MCF 10A (cell line): Measurements from ENCODE around the gene ST14. TPM values are rescaled to one million over a fixed set of nuclear protein-coding genes. Genes with fewer than 3 reads are reported as not detected.

Experiments used
- BruUV-seq: library from RNA; stranded (reverse); fragments of 400-500 nt; replicated peaks from 2 replicates; lab custom pipeline; 2021; lab: Mats Ljungman, UMichigan
- CTCF ChIA-PET: fragments of 300-600 bp; sonication (Branson Sonifier 250); formaldehyde crosslinking; extraction: SDS; loops from one replicate; lab custom pipeline; 2021; ENCODE audit warnings: antibody characterized with exemption, inconsistent platforms; lab: Yijun Ruan, JAX
- POLR2A ChIA-PET: fragments of 300-600, 350-650 bp; sonication (Branson Sonifier 250); formaldehyde crosslinking; extraction: SDS; loops from one replicate; lab custom pipeline; 2020; ENCODE audit warnings: antibody characterized with exemption, inconsistent platforms; lab: Yijun Ruan, JAX
- DNase-seq: peaks from one replicate; pipeline ENCODE4 v3.0.0-alpha.2; 2018; ENCODE audit not compliant: unreplicated experiment
- H3K27ac Mint-ChIP-seq: one replicate; pipeline ENCODE4 v1.8.0; 2022; ENCODE audit warnings: mild to moderate bottlenecking, low read depth, mixed read lengths; ENCODE audit not compliant: unreplicated experiment
- H3K27me3 Mint-ChIP-seq: one replicate; pipeline ENCODE4 v1.8.0; 2022; ENCODE audit warnings: mixed read lengths; ENCODE audit not compliant: insufficient read depth, unreplicated experiment
- H3K36me3 Mint-ChIP-seq: one replicate; pipeline ENCODE4 v1.8.0; 2022; ENCODE audit warnings: mild to moderate bottlenecking, moderate library complexity, mixed read lengths; ENCODE audit not compliant: insufficient read depth, unreplicated experiment
- H3K4me1 Mint-ChIP-seq: one replicate; pipeline ENCODE4 v1.8.0; 2022; ENCODE audit warnings: mixed read lengths; ENCODE audit not compliant: insufficient read depth, unreplicated experiment
- H3K4me3 Mint-ChIP-seq: one replicate; pipeline ENCODE4 v1.8.0; 2022; ENCODE audit warnings: mild to moderate bottlenecking, moderate library complexity, mixed read lengths; ENCODE audit not compliant: unreplicated experiment
- H3K9me3 Mint-ChIP-seq: one replicate; pipeline ENCODE4 v1.8.0; 2022; ENCODE audit warnings: mixed read lengths; ENCODE audit not compliant: unreplicated experiment
- intact Hi-C: fragments of 100-400 bp; cut with micrococcal nuclease; formaldehyde crosslinking; loops from 2 replicates; pipeline ENCODE4 v1.14.1; 2022
- total RNA-seq: library from RNA; stranded (reverse); gene quantifications from 2 replicates; pipeline ENCODE4 v1.2.3, GENCODE V29; 2022
- TF ChIP-seq, protein P1 (sequence below): fragments of 200-600 bp; IDR thresholded peaks from one replicate; pipeline ENCODE4 v1.8.0; 2022; ENCODE audit warnings: antibody characterized with exemption, mild to moderate bottlenecking; ENCODE audit not compliant: unreplicated experiment

The ST14 gene
- total RNA-seq, 1 experiment from 2014 or later: 27.2 TPM

DNA sequence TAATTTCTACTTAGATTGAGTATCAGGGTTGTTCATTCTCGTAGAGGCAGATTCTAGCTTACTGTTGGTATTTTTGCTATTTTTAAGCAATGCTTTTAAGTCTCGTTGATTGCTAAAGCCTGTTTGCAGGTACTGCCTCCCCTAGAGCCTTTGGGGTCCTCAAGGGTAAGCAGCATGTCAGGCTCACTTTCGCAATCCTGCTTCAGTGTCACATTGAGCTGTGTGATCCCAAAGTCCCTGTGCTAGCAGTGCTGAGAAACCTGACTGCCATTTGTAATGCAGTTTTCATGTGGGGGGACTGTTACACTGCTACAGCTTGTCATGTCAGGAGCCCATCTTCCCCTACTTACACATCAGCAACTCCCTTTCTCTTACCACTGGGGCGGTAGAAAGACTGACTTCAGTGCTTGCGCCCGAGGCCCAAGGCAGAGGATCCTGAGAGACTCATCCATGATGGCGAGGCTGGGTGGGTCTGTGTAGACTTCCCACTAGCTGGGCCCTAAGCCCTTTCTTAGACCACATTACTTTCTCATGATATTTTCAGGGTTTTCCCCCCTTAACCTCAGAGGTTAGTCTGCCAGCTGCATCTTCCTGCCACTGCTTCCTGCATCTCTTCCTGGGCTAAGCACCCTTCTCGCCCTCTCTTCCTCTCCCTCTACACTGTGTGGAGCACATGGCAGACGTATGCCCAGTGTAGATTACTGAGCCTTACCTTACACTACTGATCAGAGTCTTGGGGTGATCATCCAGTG lies 40.8 kb upstream of the ST14 start:
- no peak overlapping the region for H3K27ac Mint-ChIP-seq
- no peak for DNase-seq
- TF ChIP-seq, protein P1, sequence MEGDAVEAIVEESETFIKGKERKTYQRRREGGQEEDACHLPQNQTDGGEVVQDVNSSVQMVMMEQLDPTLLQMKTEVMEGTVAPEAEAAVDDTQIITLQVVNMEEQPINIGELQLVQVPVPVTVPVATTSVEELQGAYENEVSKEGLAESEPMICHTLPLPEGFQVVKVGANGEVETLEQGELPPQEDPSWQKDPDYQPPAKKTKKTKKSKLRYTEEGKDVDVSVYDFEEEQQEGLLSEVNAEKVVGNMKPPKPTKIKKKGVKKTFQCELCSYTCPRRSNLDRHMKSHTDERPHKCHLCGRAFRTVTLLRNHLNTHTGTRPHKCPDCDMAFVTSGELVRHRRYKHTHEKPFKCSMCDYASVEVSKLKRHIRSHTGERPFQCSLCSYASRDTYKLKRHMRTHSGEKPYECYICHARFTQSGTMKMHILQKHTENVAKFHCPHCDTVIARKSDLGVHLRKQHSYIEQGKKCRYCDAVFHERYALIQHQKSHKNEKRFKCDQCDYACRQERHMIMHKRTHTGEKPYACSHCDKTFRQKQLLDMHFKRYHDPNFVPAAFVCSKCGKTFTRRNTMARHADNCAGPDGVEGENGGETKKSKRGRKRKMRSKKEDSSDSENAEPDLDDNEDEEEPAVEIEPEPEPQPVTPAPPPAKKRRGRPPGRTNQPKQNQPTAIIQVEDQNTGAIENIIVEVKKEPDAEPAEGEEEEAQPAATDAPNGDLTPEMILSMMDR: no peak
- H3K4me1 Mint-ChIP-seq: peaks cover 18% of the 10 kb centered on the region
- ChIA-PET CTCF (interaction anchor here (1.4 to 1.9 kb wide), 2 partner anchors 13 to 127 kb away, joined by 4 to 9 read pairs; no protein-coding TSS in a partner anchor), POLR2A (interaction anchor here (0.6 kb wide), 1 partner anchor 480 kb away, joined by 4 read pairs; no protein-coding TSS in a partner anchor)
- H3K4me3 Mint-ChIP-seq: no peak overlapping the region
- H3K36me3 Mint-ChIP-seq: peaks cover 48% of the 10 kb centered on the region
- intact Hi-C loops: no loop called here
- H3K9me3 Mint-ChIP-seq: no peaks in the 10 kb centered on the region
- BruUV-seq: no TSS peak
- H3K27me3 Mint-ChIP-seq: no peaks in the 10 kb centered on the region

DNA sequence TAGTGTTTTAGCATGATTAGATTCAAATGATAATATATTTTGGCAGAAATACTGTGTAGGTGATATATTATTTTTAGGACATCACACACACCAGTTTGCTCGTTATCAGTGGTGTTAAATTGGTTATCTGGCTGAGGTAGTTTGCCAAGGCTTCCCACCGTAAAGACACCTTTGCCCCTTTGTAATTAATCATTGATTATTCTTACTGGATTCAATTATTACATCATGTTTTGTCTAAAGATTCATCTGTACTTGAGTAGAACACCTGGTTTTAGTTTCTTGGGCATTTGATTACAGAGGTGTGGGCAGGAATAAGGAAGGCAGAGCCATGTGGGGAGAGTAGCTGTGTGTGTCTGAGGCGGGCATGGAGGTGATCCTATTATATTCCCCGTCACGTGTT lies 39.5 kb upstream of the ST14 start:
- no peak overlapping the region for H3K4me3 Mint-ChIP-seq
- DNase-seq: no peak
- H3K27me3 Mint-ChIP-seq: no peaks in the 10 kb centered on the region
- TF ChIP-seq, protein P1: no peak
- BruUV-seq: no TSS peak
- peaks cover 52% of the 10 kb centered on the region for H3K36me3 Mint-ChIP-seq
- intact Hi-C loops: no loop called here
- H3K27ac Mint-ChIP-seq: peak overlapping the region; percentile 64
- ChIA-PET POLR2A (interaction anchor here (0.9 kb wide), 1 partner anchor 119 kb away, joined by 3 read pairs; no protein-coding TSS in a partner anchor), CTCF (interaction anchor here (1.9 kb wide), 1 partner anchor 128 kb away, joined by 9 read pairs; no protein-coding TSS in a partner anchor)
- H3K9me3 Mint-ChIP-seq: no peaks in the 10 kb centered on the region
- peaks cover 28% of the 10 kb centered on the region for H3K4me1 Mint-ChIP-seq

DNA sequence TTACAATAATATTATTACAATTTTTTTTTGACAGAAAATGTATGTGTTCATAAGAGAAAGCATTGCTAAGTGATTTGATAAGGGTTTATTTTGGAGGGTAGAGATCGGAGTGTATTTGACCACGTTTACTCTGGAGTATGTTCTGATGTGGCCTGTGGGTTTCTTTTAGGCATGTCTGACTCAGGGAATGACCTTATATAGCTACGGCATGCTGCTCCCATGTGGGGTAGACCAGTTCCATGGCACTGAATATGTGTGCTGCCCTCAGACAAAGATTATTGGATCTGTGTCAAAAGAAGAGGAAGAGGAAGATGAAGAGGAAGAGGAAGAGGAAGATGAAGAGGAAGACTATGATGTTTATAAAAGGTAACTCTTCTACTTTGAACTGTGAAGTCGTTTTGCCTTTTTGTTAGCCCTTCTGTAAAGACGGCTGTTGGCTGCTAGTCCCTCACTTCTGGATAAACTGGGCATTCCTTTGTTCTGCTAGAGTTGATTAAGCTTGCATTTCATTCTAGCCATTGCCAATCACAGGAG lies 38.1 kb upstream of the ST14 start:
- Mint-ChIP-seq H3K27ac (peak overlapping the region; percentile 64), H3K4me1 (peaks cover 28% of the 10 kb centered on the region), H3K36me3 (peaks cover 48% of the 10 kb centered on the region), H3K4me3 (no peak overlapping the region), H3K9me3 (no peaks in the 10 kb centered on the region), H3K27me3 (no peaks in the 10 kb centered on the region)
- intact Hi-C loops: no loop called here
- ChIA-PET CTCF (interaction anchor here (0.6 kb wide), 1 partner anchor 42 kb away, joined by 4 read pairs; no protein-coding TSS in a partner anchor), POLR2A (interaction anchor here (0.6 to 8.4 kb wide), 3 partner anchors 50 to 119 kb away, joined by 3 to 79 read pairs (median 3); partner anchors contain the start of genes APLP2 and PRDM10)
- no TSS peak for BruUV-seq
- TF ChIP-seq, protein P1: no peak
- DNase-seq: peak; percentile 26

DNA sequence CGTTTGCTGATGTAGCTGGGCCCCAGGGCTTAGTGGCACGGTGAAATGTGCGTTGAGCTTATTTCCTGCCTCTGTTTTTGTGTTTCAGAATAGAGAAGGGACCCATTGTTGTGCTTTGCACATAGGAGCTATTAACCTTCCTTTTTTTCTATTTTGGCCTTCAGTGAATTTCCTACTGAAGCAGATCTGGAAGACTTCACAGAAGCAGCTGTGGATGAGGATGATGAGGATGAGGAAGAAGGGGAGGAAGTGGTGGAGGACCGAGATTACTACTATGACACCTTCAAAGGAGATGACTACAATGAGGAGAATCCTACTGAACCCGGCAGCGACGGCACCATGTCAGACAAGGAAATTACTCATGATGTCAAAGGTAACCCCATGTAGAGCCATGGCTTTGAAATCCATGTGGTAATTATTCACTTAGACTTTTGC lies 37.4 kb upstream of the ST14 start:
- Mint-ChIP-seq H3K4me1 (peaks cover 28% of the 10 kb centered on the region), H3K9me3 (no peaks in the 10 kb centered on the region), H3K4me3 (no peak overlapping the region), H3K27me3 (no peaks in the 10 kb centered on the region), H3K36me3 (peaks cover 52% of the 10 kb centered on the region), H3K27ac (no peak overlapping the region)
- ChIA-PET POLR2A (interaction anchor here (1.1 to 8.4 kb wide), 2 partner anchors 50 to 120 kb away, joined by 3 to 79 read pairs; partner anchors contain the start of gene PRDM10), CTCF (interaction anchor here (1.2 kb wide), 1 partner anchor 10 kb away, joined by 3 read pairs; no protein-coding TSS in a partner anchor)
- TF ChIP-seq, protein P1: no peak
- DNase-seq: no peak
- intact Hi-C loops: no loop called here
- BruUV-seq: no TSS peak
